Ishikawa (cell line): ENCODE results near the gene IL20RB.

Experiments
- CEBPB ChIP-seq: IDR thresholded peaks from 2 replicates; pipeline ENCODE4 v1.6.1; 2012
- CREB1 ChIP-seq: IDR thresholded peaks from 2 replicates; pipeline ENCODE4 v1.6.1; 2012; ENCODE audit warnings: low read depth
- FOXM1 ChIP-seq: IDR thresholded peaks from 2 replicates; pipeline ENCODE4 v1.6.1; 2012; ENCODE audit warnings: low read depth, borderline replicate concordance
- NFIC ChIP-seq: IDR thresholded peaks from 2 replicates; pipeline ENCODE4 v1.6.1; 2012
- RAD21 ChIP-seq: IDR thresholded peaks from 2 replicates; pipeline ENCODE4 v1.6.1; 2012; ENCODE audit warnings: low read depth
- TAF1 ChIP-seq: IDR thresholded peaks from 2 replicates; pipeline ENCODE4 v1.6.1; 2012; ENCODE audit warnings: low read depth, mild to moderate bottlenecking
- TCF12 ChIP-seq: IDR thresholded peaks from 2 replicates; pipeline ENCODE4 v1.6.1; 2012; ENCODE audit warnings: low read depth
- TEAD4 ChIP-seq: IDR thresholded peaks from 2 replicates; pipeline ENCODE4 v1.6.1; 2012
- YY1 ChIP-seq: IDR thresholded peaks from 2 replicates; pipeline ENCODE4 v1.6.1; 2012; ENCODE audit warnings: low read depth
- ZBTB7A ChIP-seq: IDR thresholded peaks from 2 replicates; pipeline ENCODE4 v1.6.1; 2012; ENCODE audit warnings: low read depth
- TF ChIP-seq, protein P1 (sequence below): IDR thresholded peaks from 2 replicates; pipeline ENCODE4 v1.6.1; 2012
- TF ChIP-seq, protein P2 (sequence below): IDR thresholded peaks from 2 replicates; pipeline ENCODE4 v1.6.1; 2012
- TF ChIP-seq, protein P3 (sequence below): IDR thresholded peaks from 2 replicates; pipeline ENCODE4 v1.6.1; 2012; ENCODE audit warnings: low read depth, mild to moderate bottlenecking

DNA sequence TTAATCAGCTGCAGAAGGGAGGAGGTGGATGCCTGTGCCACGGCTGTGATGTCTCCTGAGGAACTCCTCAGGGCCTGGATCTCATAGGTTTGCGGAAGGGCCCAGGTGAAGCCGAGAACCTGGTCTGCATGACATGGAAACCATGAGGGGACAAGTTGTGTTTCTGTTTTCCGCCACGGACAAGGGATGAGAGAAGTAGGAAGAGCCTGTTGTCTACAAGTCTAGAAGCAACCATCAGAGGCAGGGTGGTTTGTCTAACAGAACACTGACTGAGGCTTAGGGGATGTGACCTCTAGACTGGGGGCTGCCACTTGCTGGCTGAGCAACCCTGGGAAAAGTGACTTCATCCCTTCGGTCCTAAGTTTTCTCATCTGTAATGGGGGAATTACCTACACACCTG, 52.4 kb downstream of the IL20RB start:
- no peak for TF ChIP-seq CREB1
- TF ChIP-seq YY1, result no peak
- TF ChIP-seq, protein P1, sequence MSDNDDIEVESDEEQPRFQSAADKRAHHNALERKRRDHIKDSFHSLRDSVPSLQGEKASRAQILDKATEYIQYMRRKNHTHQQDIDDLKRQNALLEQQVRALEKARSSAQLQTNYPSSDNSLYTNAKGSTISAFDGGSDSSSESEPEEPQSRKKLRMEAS, result no peak
- no peak for TF ChIP-seq FOXM1
- TF ChIP-seq, protein P2, sequence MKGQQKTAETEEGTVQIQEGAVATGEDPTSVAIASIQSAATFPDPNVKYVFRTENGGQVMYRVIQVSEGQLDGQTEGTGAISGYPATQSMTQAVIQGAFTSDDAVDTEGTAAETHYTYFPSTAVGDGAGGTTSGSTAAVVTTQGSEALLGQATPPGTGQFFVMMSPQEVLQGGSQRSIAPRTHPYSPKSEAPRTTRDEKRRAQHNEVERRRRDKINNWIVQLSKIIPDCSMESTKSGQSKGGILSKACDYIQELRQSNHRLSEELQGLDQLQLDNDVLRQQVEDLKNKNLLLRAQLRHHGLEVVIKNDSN, result no peak
- TF ChIP-seq RAD21, result no peak
- TF ChIP-seq ZBTB7A, result no peak
- TF ChIP-seq CEBPB, result no peak
- TF ChIP-seq TCF12, result no peak
- TF ChIP-seq TAF1, result no peak
- TF ChIP-seq NFIC, result no peak
- TF ChIP-seq, protein P3, sequence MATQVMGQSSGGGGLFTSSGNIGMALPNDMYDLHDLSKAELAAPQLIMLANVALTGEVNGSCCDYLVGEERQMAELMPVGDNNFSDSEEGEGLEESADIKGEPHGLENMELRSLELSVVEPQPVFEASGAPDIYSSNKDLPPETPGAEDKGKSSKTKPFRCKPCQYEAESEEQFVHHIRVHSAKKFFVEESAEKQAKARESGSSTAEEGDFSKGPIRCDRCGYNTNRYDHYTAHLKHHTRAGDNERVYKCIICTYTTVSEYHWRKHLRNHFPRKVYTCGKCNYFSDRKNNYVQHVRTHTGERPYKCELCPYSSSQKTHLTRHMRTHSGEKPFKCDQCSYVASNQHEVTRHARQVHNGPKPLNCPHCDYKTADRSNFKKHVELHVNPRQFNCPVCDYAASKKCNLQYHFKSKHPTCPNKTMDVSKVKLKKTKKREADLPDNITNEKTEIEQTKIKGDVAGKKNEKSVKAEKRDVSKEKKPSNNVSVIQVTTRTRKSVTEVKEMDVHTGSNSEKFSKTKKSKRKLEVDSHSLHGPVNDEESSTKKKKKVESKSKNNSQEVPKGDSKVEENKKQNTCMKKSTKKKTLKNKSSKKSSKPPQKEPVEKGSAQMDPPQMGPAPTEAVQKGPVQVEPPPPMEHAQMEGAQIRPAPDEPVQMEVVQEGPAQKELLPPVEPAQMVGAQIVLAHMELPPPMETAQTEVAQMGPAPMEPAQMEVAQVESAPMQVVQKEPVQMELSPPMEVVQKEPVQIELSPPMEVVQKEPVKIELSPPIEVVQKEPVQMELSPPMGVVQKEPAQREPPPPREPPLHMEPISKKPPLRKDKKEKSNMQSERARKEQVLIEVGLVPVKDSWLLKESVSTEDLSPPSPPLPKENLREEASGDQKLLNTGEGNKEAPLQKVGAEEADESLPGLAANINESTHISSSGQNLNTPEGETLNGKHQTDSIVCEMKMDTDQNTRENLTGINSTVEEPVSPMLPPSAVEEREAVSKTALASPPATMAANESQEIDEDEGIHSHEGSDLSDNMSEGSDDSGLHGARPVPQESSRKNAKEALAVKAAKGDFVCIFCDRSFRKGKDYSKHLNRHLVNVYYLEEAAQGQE, result no peak
- no peak for TF ChIP-seq TEAD4
